AG09309 (cell line): ENCODE measurements around the gene ODAD3.

ENCODE experiments used
- DNase-seq: peaks from one replicate; pipeline ENCODE4 v3.0.0-alpha.2; 2010; ENCODE audit warnings: low read depth
- H3K4me3 ChIP-seq: 2 replicates; pipeline ENCODE4 v1.5.1; 2011; ENCODE audit warnings: mild to moderate bottlenecking, low read depth, low read length, moderate library complexity; ENCODE audit not compliant: control insufficient read depth
- TF ChIP-seq, protein P1 (sequence below): IDR thresholded peaks from 2 replicates; pipeline ENCODE4 v1.5.1; 2011; ENCODE audit warnings: mild to moderate bottlenecking, low read depth, low read length, inconsistent platforms; ENCODE audit not compliant: insufficient read depth, control insufficient read depth; ENCODE audit errors: missing control alignments

Gene ODAD3

DNA sequence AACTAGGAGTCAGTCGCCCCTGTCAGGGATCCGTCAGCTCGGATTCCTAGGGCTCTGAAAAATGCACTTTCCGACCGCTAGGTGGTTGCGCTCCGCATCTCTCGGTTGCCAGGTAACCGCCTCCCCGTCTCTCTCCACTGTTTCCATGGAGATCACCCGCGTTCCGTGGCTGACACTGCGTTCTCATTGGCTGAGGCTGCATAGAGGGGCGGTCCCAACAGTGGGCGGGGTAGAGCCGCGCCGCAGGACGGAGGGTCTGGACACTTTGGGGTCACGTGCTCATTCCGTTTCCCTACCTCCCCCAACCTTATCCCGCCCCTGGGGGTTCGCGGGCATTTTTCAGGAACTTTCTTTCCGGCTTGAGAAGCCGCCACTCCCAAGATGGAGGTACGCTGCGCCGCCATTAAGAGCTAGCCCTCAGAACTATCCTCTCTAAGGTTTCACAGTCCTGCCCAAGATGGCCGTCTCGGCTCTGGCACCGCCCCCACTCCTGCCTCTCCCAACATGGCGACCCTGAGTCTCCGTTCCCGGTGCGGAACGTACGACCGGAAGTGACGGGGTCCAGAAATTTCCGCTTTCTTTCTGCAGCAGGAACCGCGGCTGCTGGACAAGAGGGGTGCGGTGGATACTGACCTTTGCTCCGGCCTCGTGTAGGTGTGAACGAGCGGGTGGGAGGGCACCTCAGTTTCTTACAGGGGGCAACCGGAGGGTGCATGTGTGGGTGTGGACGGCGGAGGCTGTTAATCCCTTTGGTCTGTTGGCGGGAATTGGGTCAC lies at the start of gene ODAD3, which contains the start of gene PRKCSH:
Gene ODAD3, minus strand, starts transcription at position 65 of the 776 bp plus-strand sequence. CDS start 105 bp downstream, outside the sequence.
Gene PRKCSH, plus strand, starts transcription at position 579 of the 776 bp plus-strand sequence. CDS start 483 bp downstream, outside the sequence.
- DNase-seq, result peak; percentile 98
- TF ChIP-seq, protein P1, sequence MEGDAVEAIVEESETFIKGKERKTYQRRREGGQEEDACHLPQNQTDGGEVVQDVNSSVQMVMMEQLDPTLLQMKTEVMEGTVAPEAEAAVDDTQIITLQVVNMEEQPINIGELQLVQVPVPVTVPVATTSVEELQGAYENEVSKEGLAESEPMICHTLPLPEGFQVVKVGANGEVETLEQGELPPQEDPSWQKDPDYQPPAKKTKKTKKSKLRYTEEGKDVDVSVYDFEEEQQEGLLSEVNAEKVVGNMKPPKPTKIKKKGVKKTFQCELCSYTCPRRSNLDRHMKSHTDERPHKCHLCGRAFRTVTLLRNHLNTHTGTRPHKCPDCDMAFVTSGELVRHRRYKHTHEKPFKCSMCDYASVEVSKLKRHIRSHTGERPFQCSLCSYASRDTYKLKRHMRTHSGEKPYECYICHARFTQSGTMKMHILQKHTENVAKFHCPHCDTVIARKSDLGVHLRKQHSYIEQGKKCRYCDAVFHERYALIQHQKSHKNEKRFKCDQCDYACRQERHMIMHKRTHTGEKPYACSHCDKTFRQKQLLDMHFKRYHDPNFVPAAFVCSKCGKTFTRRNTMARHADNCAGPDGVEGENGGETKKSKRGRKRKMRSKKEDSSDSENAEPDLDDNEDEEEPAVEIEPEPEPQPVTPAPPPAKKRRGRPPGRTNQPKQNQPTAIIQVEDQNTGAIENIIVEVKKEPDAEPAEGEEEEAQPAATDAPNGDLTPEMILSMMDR, result peak; percentile 85
- peak within 1 kb of the TSS; percentile 62 for H3K4me3 ChIP-seq

- no peak for DNase-seq
- TF ChIP-seq, protein P1, result no peak
- no peak overlapping the region for H3K4me3 ChIP-seq
These were observed 48.6 kb upstream of the ODAD3 start for GRCh38 chr19:11483366-11484111.

GRCh38 chr19:11482384-11483050 lies 47.6 kb upstream of the ODAD3 start:
- TF ChIP-seq, protein P1, result peak; percentile 71
- H3K4me3 ChIP-seq, result peak overlapping the region; percentile 23
- DNase-seq, result peak; percentile 10

DNA sequence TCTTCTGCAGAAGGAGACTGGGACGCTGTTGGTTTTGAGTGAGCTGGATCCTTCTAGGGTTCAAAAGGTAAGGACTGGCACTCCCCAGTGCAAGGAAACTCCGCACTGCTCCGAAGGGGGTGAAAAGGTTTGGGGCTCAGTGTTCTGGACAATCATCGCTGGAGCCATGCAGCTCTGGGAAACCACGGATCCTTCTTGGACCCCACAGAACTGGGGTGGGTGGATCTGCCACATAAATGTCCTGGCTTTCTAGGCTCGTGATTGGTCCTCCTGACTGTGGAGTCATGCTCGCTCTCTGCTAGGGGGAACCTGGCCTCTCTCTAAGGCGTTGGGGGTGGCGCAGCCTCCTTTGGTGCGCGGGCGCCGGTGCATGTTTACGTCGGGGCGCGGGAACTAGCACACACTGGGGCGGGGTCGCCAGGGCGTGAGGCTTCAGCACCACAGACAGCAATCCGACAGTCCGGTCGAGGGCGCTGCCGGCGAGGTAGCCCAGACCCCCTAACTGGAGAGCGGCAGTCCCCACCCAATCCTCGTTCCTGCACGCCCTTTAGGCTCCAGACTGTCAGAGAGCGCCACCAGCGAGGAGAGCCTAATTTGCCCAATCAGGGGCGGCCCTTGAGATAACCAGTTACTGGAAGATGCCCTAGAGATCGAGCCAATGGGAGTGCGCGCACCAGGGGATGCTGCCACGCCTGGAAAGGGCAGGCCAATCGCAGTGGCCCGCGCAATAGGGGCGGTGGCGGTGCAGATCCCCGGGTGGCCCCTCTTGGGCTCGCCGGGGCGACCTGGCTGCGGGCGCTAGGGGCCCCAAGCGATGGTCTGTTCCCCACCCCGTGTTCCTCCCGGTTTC lies 46.8 kb upstream of the ODAD3 start:
- DNase-seq, result peak; percentile 35
- peak overlapping the region; percentile 23 for H3K4me3 ChIP-seq
- TF ChIP-seq, protein P1, result no peak

GRCh38 chr19:11480715-11481533 lies 46.0 kb upstream of the ODAD3 start, which contains the start of gene ELAVL3:
Gene ELAVL3 (minus strand): TSS chr19:11481046. CDS start chr19:11480608, 438 bp downstream.
- DNase-seq, result no peak
- TF ChIP-seq, protein P1, result no peak
- H3K4me3 ChIP-seq, result no peak within 1 kb of the TSS
